NCI-H1092 (cell line): ENCODE results near the gene ALDH1A2.

Experiments
- DNase-seq: peaks from one replicate; lab custom pipeline; 2025; lab: John Stamatoyannopoulos, UW

The ALDH1A2 gene

DNA sequence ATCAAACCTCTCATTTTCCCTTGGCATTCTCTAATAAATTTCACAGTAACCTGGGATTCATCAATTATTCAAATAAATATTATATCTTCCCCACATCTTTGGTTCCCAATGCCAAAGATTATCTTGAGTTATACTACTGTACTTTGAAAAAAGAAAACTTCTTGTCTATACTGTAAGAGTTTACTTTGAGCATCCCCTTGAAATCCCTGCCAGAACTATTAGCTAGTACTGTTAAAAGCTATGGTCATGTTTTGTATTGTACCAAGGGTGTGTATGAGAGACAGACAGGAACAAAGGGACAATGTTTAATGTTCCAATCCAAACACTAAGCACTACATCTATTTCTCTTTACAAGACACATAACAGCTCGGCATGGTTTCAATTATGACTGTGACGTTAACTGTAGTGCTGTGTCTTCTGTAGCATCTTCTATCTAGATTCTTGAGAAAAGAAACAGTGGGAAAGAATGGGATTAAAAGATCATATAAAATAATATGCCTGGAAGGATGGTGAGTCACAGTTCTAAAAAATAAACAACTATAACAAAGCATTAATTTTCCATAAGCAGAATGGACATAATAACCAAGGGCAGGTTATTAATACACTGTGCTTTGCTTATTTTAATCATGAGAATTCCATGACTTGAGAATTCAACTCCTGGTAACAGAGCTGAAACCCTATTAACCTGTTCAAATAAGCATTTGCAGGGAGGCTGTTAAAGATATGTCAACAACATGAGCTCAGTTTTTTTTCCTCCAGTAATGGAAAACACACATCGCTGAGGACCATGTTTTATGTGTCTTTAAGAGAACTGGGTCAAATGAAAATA lies 71.1 kb downstream of the ALDH1A2 start:
- no peak for DNase-seq

GRCh38 chr15:57993409-57994145 lies 71.9 kb downstream of the ALDH1A2 start:
- no peak for DNase-seq

GRCh38 chr15:57992761-57993355 lies 72.7 kb downstream of the ALDH1A2 start:
- DNase-seq: no peak

DNA sequence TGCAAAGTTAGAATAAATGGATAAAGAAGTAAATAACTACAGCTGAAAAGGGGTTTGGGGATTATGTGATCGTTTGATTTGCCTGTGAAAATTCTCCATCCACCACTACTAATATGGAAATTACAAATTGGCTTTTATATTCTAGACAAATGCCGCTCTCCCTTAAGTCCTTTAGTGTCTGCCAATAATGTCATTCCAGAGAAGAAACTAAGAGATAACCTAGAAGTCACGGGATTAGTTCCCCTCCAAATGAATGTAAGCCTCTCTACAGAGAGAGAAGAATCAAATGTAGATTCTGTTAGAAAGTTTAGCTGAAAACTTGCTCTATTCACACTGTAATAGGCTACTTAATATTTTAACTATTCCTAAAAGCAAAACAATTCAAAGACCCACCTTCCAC lies 92.0 kb downstream of the ALDH1A2 start:
- DNase-seq: no peak

GRCh38 chr15:57972864-57973263 lies 92.6 kb downstream of the ALDH1A2 start:
- DNase-seq: no peak

DNA sequence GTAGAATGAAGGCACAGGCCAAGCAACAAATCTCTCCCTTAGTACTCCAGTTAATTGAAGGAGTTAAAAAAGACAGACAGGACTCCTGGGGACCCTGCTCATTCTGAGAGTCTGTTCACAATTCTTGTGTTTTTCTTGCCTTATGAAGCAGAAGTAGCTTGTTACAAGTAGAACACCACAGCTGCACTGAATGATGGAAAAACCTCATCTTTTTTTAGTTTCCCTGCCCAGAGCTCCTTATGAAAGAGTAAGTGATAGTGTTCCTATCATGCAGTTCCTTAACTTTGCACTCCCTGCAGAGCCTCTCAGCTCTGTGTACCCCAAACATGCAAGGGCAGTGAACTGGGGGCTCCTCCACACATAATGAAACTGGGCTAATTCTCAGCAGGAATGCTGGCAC lies 95.5 kb downstream of the ALDH1A2 start:
- no peak for DNase-seq

GRCh38 chr15:57969355-57969754 lies 96.2 kb downstream of the ALDH1A2 start:
- DNase-seq: no peak

GRCh38 chr15:57962887-57963286 lies 102.6 kb downstream of the ALDH1A2 start:
- no peak for DNase-seq

DNA sequence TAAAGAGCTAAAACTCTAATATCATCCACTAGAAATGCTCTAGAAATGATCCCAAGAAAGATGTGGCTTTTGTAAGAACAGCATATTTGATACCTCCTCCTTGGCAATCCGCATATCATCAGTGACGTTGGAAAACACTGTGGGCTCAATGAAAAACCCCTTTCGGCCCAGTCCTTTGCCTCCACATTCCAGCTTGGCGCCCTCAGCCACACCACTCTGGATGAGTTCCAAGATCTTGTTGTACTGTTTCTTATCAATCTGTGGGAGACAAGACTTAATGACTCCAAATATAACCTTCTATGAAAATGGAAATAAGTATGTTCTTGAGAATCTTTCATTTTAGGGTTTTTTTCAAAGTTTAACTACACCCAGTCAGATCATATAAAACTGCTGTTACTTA lies 103.6 kb downstream of the ALDH1A2 start:
- no peak for DNase-seq

GRCh38 chr15:57957113-57957512 lies 108.4 kb downstream of the ALDH1A2 start:
- no peak for DNase-seq

DNA sequence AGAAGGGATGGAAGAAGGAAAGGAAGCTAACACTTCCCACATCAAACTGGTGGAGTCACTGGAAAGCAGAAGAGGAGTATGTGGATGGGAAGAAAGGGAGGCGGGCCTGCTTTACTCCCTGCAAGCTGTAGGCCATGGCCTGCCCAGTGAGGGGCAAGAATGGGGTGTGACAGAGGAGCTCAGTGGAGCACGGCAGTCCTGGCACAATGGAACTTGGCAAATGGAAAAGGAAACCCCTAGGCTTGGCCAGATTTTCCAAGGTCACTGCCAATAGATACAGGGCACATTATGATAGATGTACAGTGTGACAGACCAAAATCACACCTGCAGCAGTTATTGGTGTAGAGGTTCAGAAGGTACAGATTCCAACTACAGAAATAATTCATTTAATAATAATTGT lies 111.6 kb downstream of the ALDH1A2 start:
- DNase-seq: no peak

DNA sequence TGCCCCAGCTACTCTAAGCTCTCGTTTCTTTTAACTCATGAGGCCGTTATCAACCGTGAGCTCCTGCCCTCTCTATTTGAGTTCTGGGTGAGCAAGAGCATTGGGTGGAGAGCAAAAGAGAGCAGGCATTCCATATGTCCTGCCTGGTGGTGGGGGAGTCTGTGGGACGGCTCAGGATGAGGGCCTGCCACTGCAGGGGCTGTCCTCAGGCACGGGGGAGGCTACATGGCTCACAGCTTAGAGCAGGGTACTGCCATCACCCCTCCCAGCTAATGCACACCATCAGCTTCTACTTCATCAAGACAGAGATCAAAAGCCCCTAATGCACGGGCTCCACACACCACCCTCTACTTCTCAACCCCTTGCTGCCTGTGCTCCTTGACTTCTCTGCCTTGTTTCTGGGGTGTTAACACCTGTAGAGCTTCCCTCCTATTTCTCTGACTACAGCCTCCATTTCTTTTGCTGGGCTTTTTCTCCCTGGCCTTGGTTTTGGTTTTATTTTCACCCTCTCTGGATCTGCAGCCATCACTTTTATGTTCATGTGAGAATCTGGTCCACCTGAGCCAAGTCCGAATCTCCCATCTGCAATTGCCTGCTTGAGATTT lies 114.1 kb downstream of the ALDH1A2 start:
- no peak for DNase-seq

GRCh38 chr15:57950381-57950946 lies 115.0 kb downstream of the ALDH1A2 start:
- DNase-seq: no peak

GRCh38 chr15:57949374-57949943 lies 116.1 kb downstream of the ALDH1A2 start:
- DNase-seq: no peak

GRCh38 chr15:57948351-57949289 lies 116.9 kb downstream of the ALDH1A2 start:
- DNase-seq: no peak

DNA sequence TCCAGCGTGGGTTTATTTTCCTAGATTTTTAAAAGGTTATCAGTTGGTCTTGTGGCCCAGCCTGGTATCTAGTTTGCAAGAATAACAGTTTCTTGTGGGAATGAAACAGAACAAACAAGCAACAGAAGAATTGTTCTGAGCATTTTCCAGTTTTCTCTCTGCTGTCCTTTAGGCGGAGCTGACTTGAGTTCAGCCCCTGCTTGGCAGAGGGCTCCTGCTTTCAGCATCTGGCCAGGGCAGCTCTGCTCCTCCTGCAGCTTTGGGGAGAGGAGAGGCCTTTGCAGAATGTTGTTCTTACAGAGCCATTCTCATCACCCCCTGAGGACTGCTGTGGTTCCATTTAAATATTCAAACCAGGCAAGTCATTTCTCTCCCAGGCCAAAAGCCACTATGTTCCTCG lies 117.7 kb downstream of the ALDH1A2 start:
- no peak for DNase-seq

DNA sequence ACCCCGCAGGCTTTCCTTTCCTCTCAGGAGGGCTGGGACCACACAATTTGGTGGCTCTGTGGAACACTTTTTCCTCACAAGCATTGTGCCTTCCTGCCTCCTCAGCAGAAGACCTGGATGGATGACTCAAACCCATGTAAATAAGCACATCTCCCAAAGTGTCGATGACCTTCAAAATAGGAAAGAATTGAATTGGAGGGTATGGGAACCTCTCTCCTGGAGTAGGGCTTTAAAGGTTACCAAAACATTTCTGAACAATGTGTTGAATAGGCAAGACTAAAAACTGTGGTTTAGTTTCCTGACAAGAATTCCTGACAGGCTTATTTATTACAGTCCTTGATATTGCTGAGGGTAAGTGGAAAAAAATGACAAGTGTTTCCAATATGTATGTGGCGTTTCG lies 118.2 kb downstream of the ALDH1A2 start:
- DNase-seq: no peak

DNA sequence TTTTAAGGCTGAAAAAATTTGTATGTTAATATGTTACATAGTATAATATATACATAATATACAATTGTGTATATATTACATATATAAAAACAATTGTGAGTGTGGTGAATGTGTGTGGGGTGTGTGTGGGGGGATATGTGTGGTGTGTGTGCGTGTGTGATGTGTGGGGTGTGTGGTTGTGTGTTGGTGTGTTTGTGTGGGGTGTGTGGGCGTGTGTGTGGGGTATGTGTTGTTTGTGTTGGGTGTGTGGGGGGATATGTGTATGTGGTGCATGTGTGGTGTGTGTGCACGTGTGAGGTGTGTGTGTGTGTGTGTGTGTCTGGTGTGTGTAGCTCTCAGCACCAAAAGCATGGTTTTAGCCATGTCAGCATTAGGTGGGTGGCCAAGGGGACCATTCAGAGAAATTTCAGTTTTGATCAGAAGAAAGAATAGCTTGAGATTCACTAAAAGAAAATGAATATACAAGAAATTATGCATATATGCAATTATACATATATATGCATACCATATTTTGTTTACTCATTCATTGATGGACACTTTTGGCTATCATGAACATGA lies 118.9 kb downstream of the ALDH1A2 start:
- no peak for DNase-seq

- no peak for DNase-seq
These were observed 119.9 kb downstream of the ALDH1A2 start for GRCh38 chr15:57945616-57946015.

DNA sequence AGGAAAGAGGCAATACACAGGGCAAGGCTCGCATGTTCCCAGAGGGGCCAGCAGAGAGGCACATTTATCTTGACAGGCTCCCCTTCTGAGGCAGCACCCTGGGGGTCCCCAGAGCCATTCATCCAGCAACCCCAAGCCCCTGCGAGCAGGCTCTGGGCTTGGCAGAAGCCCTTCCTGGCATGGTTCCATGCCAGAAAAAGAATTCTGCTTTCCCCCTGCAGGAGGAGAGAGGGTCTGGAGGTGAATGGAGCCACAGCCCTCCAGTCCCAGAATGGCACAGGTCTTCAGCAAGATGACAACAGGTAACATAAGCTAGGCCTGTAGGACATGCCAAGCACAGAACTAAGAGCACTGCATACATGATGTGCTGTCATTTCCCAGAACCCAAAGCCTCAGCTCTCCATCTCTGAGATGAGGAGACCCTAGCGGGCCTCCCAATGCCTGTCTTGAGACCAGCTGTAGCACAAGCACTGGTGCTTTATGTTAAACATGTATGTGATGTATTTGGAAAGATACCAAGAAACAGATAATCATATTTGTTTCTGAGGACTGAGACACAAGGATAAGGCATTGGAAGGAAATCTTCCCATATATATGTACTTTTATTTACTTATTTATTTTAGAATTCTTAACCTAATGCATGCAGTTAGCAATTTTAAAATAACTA lies 121.6 kb downstream of the ALDH1A2 start:
- DNase-seq: no peak
